GM21526 (cell line): ENCODE data around the gene UVSSA.
"Not testable (repeated sequence)": the region's sequence is repeated elsewhere in the genome, so short reads cannot be mapped to it uniquely, and the experiment has no call there.

Experiments used
- ATAC-seq: cut with Tn5 transposase; IDR thresholded peaks from one replicate; pipeline ENCODE4 v1.9.1; 2021; ENCODE audit warnings: moderate library complexity; ENCODE audit not compliant: unreplicated experiment, low FRiP score

UVSSA gene

GRCh38 chr4:1316537-1317168 is 30.4 kb upstream of the UVSSA start:
- no peak for ATAC-seq

- no peak for ATAC-seq
Measured at GRCh38 chr4:1317177-1318045, 29.6 kb upstream of the UVSSA start.

GRCh38 chr4:1318046-1318375 is 29.0 kb upstream of the UVSSA start:
- no peak for ATAC-seq

GRCh38 chr4:1318488-1319213 is 28.4 kb upstream of the UVSSA start:
- no peak for ATAC-seq

DNA sequence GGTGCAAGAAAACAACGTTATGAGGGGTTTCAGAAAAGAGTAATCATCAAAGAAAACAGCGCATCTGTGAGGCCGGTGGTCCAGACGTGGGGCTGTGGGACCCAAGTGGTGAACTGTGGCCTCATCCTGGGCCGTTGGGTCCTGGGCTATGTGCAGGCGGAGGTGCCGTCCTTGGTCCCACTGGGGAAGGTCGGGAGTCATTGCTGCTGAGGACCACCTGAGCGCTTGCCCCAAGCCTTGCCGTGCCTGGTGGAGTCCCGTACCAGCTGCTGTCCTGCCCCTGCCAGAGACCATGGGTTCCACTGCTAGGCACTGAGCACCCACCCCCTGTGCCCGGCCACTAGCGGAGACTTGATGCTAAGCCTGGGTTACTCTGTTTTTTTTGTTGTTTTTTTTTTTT is 25.5 kb upstream of the UVSSA start:
- no peak for ATAC-seq

DNA sequence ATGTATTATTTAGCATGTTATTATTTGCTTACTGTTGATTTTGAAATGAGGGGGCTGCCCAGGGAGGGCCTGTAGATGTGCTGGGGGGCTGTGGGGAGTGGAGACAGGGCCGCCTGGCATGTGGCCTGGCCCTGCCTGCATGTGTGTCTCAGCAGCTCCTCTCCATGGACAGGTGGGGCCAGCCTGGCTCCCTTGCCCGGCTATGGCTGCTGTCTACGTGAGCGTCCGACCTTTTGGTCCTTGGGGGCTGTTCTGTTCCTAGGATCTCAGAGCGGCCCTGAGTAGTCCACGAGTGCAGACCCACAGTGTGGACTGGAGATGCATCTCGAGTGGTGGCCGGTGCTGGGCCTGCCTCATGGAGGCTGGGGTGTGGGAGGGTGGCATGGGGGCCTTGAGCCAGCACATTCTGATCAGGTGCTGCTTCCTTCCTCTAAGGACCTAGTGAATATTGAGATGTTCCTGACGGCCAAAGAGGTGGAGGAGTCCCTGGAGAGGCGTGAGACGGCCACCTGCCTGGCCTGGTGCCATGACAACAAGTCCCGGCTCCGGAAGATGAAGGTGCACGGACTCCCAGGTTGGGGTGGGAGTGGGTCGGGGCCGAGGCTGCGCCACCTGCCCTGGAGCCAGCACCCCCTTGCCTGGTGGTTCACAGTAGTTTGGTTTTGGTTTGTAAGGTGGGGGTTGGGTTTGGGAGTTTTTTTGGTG is 24.9 kb upstream of the UVSSA start:
- ATAC-seq = no peak

GRCh38 chr4:1323280-1323634 is 23.8 kb upstream of the UVSSA start:
- no peak for ATAC-seq

DNA sequence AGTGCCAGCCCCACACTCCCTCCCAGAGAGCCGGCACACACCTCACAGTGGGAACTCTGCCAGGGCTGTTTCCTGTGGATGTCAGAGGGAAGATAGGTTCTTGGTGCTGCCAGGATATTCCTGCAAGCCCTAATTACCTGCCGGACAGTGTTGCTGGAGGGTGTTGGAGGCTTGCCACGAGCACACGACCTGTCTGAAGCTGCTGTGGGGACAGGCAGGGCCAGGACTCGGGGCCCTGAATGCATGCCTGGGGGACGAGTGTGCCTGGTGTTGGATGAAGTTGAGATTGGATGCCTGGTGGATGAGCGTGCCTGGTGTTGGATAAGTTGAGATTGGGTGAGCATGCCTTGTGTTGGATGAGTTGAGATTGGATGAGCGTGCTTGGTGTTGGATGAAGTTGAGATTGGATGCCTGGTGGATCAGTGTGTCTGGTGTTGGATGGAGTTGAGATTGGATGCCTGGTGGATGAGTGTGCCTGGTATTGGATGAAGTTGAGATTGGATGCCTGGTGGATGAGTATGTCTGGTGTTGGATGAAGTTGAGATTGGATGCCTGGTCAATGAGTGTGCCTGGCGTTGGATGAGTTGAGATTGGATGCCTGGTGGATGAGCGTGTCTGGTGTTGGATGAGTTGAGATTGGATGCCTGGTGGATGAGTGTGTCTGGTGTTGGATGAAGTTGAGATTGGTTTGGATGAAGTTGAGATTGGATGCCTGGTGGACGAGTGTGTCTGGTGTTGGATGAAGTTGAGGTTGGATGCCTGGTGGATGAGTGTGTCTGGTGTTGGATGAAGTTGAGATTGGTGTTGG is 23.2 kb upstream of the UVSSA start:
- ATAC-seq = no peak

GRCh38 chr4:1324443-1325175 is 22.4 kb upstream of the UVSSA start:
- not testable (repeated sequence) for ATAC-seq

DNA sequence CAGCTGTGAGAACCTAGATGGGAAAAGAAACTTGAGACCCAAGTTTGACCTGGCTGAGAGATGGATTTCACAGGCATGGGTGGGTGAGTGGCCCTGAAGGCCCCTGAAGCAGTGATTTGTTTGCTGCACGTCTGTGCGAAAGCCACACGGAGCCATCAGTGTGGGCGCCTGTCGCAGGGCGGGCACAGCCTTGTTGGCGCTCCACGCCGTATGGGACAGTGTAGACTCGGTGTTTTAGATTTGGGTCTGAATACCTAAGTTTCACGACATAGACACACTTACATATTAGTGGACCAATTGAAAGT is 21.9 kb upstream of the UVSSA start:
- no peak for ATAC-seq

- no peak for ATAC-seq
Measured at GRCh38 chr4:1325681-1326635, 21.1 kb upstream of the UVSSA start.

- no peak for ATAC-seq
Measured at GRCh38 chr4:1326751-1327525, 20.1 kb upstream of the UVSSA start.

GRCh38 chr4:1327526-1328266 is 19.3 kb upstream of the UVSSA start:
- no peak for ATAC-seq

- ATAC-seq = no peak
Measured at GRCh38 chr4:1328267-1329155, 18.5 kb upstream of the UVSSA start.

DNA sequence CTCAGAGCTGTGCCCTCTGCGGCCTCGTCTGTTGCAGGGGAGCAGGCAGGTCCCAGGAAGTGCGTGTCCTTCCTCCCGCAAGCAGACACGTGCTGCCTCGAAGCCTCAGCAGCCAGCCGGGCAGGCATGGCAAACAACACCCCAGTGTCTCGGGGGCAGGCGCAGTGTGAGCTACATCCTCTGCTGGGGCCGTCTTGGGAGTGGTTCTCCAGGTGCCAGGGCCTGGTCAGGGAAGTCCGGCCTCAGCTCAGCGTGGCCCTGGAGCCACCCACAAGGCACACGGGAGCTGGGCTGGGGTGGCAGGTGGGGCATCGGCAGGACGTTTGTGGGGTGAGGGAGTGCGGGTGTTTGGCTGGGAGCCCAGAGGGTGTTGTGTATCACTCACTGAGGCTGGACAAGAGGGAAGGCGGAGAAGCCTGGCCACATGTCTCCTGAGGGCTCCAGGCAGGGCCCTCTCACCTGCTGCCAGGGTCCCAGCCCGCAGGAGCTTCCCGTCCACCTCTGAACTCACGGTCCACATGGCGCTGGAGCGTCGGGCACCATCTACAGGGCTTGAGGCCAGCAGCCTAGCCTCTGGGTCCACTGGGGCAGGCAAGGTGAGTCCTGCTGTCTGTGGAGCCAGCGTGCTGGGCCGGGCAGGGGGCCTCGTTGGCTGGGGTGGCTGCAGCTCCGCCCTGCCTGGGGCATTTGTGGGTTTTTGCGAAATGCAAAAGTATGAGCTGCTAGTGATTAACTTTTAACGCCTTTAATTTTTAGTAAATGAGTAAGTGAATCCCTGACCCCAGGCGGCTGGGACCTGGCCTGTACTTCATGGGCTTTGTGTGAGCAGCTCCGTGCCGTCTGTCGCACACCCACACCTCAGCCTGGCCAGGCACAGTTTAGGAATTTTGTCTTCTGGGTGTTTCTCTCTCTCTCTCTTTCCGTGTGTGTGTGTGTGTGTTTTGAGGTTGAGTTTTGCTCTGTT is 17.3 kb upstream of the UVSSA start:
- ATAC-seq = no peak
